ENCODE results near the gene RAB34. TPM values are rescaled to one million over a fixed set of nuclear protein-coding genes. Genes with fewer than 3 reads are reported as not detected.
A peak's percentile ranks its signal among the peaks of the same experiment; 100 is the strongest.

The RAB34 gene
- total and polyA plus RNA-seq, 7 donors, result 7.8 to 21.0 (median 9.1) TPM

GRCh38 chr17:28741358-28742349 is 24.0 kb upstream of the RAB34 start:
- intact Hi-C loops (cut with DNase I), result loop anchor here in 1 of 2 donors (2.0 kb wide), 1 partner anchor 13 kb away; the partner anchor contains the start of gene NEK8
- H3K4me3 ChIP-seq, result no peak overlapping the region

DNA sequence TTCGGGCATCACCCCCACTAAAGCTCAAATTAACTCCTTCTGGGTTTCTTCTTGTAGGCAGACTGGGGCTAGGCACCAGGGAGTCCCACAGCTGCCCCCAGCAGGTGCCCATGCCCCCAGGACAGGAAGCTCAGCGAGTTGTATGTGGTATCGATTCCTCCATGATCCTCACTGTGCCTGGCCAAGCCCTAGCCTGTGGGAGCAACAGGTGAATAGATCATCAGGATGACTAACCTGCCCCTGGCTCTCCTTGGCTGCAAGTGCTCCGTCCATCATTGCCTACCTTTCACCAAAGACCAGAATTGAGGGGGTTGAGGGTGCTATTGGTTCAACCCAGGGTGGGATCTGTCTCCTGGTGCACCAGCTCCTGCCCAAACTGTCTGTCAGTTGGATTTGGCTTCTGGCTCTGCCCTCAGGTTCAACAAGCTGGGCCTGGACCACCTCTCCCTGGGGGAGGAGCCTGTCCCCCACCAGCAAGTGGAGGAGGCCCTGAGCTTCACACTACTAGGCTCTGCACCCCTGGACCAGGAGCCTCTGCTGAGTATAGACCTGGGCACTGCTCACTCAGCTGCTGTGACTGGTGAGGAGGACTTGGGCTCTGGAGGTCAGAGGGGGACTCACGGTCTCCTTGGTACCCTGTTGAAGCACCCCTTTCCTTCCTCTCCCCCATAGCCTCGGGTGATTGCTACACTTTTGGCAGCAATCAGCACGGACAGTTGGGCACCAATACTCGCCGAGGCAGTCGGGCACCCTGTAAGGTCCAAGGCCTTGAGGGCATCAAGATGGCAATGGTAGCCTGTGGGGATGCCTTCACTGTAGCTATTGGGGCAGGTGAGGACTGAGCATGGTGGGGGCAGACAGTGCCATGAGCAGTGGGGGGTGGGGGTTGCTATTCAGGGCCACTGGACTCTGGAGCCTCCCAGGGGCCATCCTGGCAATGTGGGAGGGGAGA is 23.0 kb upstream of the RAB34 start:
- H3K4me3 ChIP-seq, result no peak overlapping the region
- intact Hi-C loops (cut with DNase I), result no loop called here
- ATAC-seq, result no peak
- no peak overlapping the region for H3K27ac ChIP-seq
- peaks cover 16% of the 10 kb centered on the region for H3K4me1 ChIP-seq
- DNase-seq, result peak in 1 of 2 donors; percentile 12
- TF ChIP-seq, protein P1, sequence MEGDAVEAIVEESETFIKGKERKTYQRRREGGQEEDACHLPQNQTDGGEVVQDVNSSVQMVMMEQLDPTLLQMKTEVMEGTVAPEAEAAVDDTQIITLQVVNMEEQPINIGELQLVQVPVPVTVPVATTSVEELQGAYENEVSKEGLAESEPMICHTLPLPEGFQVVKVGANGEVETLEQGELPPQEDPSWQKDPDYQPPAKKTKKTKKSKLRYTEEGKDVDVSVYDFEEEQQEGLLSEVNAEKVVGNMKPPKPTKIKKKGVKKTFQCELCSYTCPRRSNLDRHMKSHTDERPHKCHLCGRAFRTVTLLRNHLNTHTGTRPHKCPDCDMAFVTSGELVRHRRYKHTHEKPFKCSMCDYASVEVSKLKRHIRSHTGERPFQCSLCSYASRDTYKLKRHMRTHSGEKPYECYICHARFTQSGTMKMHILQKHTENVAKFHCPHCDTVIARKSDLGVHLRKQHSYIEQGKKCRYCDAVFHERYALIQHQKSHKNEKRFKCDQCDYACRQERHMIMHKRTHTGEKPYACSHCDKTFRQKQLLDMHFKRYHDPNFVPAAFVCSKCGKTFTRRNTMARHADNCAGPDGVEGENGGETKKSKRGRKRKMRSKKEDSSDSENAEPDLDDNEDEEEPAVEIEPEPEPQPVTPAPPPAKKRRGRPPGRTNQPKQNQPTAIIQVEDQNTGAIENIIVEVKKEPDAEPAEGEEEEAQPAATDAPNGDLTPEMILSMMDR (IDR thresholded peaks at IDR 0.05), result no peak
- H3K36me3 ChIP-seq (ENCODE audit: insufficient read depth in 1 of 2, low read depth in 1 of 2), result no peaks in the 10 kb centered on the region
- no peaks in the 10 kb centered on the region for H3K9me3 ChIP-seq
- H3K27me3 ChIP-seq (ENCODE audit: insufficient read depth in 3 of 3, low read length in 2 of 3), result no peaks in the 10 kb centered on the region
- WGBS, 3 donors, result 74 to 89% (median 87%) methylated on average over 10 of the region's 10 CpGs

More at GRCh38 chr17:28741358-28742349, 24.0 kb upstream of the RAB34 start:
- H3K36me3 ChIP-seq (ENCODE audit: insufficient read depth in 1 of 2, low read depth in 1 of 2), result no peaks in the 10 kb centered on the region
- DNase-seq (peak in 1 of 2 donors; percentile 52), ATAC-seq (no peak)
- H3K27ac ChIP-seq, result no peak overlapping the region
- peaks cover 23% of the 10 kb centered on the region for H3K4me1 ChIP-seq
- WGBS, 3 donors, result 70 to 79% (median 72%) methylated on average over 19 of the region's 19 CpGs
- no peaks in the 10 kb centered on the region for H3K27me3 ChIP-seq (ENCODE audit: insufficient read depth in 3 of 3, low read length in 2 of 3)
- TF ChIP-seq, protein P1 (IDR thresholded peaks at IDR 0.05), result no peak
- no peaks in the 10 kb centered on the region for H3K9me3 ChIP-seq

GRCh38 chr17:28738680-28739384 is 21.2 kb upstream of the RAB34 start:
- ATAC-seq (no peak), DNase-seq (peak in 1 of 2 donors; percentile 46)
- Histone ChIP-seq H3K4me1 (peaks cover 11% of the 10 kb centered on the region), H3K4me3 (no peak overlapping the region), H3K9me3 (no peaks in the 10 kb centered on the region), H3K36me3 (ENCODE audit: insufficient read depth in 1 of 2, low read depth in 1 of 2) (no peaks in the 10 kb centered on the region), H3K27ac (no peak overlapping the region), H3K27me3 (ENCODE audit: insufficient read depth in 3 of 3, low read length in 2 of 3) (no peaks in the 10 kb centered on the region)
- TF ChIP-seq, protein P1 (IDR thresholded peaks at IDR 0.05), result no peak
- intact Hi-C loops (cut with DNase I), result no loop called here
- 88 to 91% (median 89%) methylated on average over 10 of the region's 10 CpGs for WGBS, 3 donors

Data from psoas muscle (tissue), 8 donors.